HG03565 (cell line): Measurements from ENCODE around the gene PLLP.

Experiments
- ATAC-seq: cut with Tn5 transposase; IDR thresholded peaks from one replicate; pipeline ENCODE4 v1.9.1; 2021; ENCODE audit warnings: mild to moderate bottlenecking, moderate library complexity; ENCODE audit not compliant: unreplicated experiment

The PLLP gene

GRCh38 chr16:57303021-57303909, 18.8 kb upstream of the PLLP start:
- ATAC-seq: no peak

- no peak for ATAC-seq
These were observed 16.8 kb upstream of the PLLP start for GRCh38 chr16:57301126-57301817.

- peak; percentile 88 for ATAC-seq
These were observed 16.1 kb upstream of the PLLP start for GRCh38 chr16:57300387-57301125.

GRCh38 chr16:57299719-57300386, 15.4 kb upstream of the PLLP start:
- peak; percentile 27 for ATAC-seq

- peak; percentile 3 for ATAC-seq
These were observed 14.7 kb upstream of the PLLP start for GRCh38 chr16:57299009-57299718.

- no peak for ATAC-seq
These were observed 13.4 kb upstream of the PLLP start for GRCh38 chr16:57297856-57298255.

- no peak for ATAC-seq
These were observed 5.2 kb upstream of the PLLP start for GRCh38 chr16:57289391-57290257.

GRCh38 chr16:57285379-57285778, 907 bp upstream of the PLLP start:
- ATAC-seq: no peak

- ATAC-seq: no peak
These were observed 486 bp upstream of the PLLP start for GRCh38 chr16:57284952-57285363.

- no peak for ATAC-seq
These were observed 588 bp downstream of the PLLP start for GRCh38 chr16:57283959-57284208.

GRCh38 chr16:57283214-57283958, 1.1 kb downstream of the PLLP start:
- ATAC-seq: no peak

- no peak for ATAC-seq
These were observed 1.8 kb downstream of the PLLP start for GRCh38 chr16:57282510-57283213.

GRCh38 chr16:57281791-57282190, 2.7 kb downstream of the PLLP start:
- no peak for ATAC-seq

GRCh38 chr16:57279780-57280638, 4.5 kb downstream of the PLLP start:
- ATAC-seq: no peak

GRCh38 chr16:57278494-57278893, 6.0 kb downstream of the PLLP start:
- ATAC-seq: no peak

- no peak for ATAC-seq
These were observed 6.9 kb downstream of the PLLP start for GRCh38 chr16:57277586-57277985.

GRCh38 chr16:57276596-57276995, 7.9 kb downstream of the PLLP start:
- no peak for ATAC-seq
